ENCODE data around the gene SIRPD.
"Not testable (repeated sequence)": the region's sequence is repeated elsewhere in the genome, so short reads cannot be mapped to it uniquely, and the experiment has no call there.

Gene SIRPD

DNA sequence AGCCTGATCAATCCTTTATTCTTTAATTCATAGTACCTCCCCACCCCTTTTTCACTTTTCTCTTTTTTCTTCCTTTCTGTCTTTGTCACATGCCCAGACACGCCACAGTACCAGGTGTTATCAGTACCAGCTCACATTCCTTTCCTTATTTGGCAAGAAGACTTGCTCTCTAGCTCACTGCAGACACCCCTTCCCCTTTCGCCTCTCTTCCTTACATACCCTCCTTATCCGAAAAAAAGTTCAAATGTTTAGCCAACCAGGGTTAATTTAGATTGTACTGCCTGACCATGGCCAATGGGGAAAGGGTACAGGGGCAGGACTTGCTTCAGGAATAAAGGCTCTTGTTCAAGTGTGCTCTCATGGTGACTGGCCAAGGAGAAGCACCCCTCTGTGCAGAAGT lies 57.0 kb downstream of the SIRPD start:
- Histone ChIP-seq H3K27me3 (replicated peaks) (peaks cover 6% of the 10 kb centered on the region), H3K36me3 (replicated peaks) (no peaks in the 10 kb centered on the region), H3K4me3 (ENCODE audit: low read depth, low read length) (no peak overlapping the region), H3K27ac (no peak overlapping the region)
- TF ChIP-seq, protein P1, sequence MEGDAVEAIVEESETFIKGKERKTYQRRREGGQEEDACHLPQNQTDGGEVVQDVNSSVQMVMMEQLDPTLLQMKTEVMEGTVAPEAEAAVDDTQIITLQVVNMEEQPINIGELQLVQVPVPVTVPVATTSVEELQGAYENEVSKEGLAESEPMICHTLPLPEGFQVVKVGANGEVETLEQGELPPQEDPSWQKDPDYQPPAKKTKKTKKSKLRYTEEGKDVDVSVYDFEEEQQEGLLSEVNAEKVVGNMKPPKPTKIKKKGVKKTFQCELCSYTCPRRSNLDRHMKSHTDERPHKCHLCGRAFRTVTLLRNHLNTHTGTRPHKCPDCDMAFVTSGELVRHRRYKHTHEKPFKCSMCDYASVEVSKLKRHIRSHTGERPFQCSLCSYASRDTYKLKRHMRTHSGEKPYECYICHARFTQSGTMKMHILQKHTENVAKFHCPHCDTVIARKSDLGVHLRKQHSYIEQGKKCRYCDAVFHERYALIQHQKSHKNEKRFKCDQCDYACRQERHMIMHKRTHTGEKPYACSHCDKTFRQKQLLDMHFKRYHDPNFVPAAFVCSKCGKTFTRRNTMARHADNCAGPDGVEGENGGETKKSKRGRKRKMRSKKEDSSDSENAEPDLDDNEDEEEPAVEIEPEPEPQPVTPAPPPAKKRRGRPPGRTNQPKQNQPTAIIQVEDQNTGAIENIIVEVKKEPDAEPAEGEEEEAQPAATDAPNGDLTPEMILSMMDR (IDR thresholded peaks at IDR 0.05; ENCODE audit: low read depth, low read length, missing control alignments) = no peak
- in situ Hi-C loops (cut with HindIII; ENCODE audit: low pct_ligation_motif_present, low sequenced_read_pairs) = no loop called here
- no peak for DNase-seq

DNA sequence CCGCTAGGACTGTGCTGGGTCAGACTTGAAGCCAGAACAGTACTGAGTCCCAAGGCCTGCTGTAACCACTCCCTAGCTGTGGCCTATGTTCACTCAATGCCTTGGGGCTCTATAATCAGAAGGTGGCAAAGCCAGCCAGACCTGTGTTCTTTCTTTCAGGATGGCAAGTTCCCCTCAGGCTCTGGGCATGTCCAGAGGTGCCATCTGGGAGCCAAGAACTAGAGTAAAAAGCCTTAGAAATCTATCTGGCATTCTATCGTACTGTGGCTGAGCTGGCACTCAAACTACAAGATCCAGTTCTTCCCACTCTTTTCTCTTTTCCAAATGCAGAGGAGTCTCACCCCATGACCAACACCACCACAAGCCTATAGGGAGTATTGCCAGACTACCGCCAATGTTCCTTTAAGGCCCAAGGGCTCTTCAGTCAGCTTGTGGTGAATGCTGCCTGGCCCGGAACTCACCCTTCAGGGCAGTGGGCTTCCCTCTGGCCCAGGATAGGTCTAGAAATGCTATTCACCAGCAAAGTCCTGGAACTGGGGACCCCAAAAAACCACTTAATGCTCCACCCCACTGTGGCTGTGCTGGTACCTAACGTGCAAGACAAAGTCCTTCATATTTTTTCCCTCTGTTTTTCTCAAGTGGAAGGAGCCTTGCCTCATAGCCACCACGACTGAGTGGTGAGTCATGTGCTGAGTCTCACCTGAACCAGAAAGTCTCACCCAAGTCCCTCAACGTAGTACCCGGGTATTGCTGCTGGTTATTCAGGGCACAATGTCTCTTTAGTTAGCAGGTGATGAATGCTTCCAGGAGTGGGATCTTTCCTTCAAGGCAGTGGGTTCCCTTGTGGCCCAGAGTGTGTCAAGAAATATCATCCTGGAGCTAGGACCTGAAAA lies 57.7 kb downstream of the SIRPD start:
- in situ Hi-C loops (cut with HindIII; ENCODE audit: low pct_ligation_motif_present, low sequenced_read_pairs) = no loop called here
- Histone ChIP-seq H3K27ac (no peak overlapping the region), H3K36me3 (replicated peaks) (no peaks in the 10 kb centered on the region), H3K27me3 (replicated peaks) (peaks cover 13% of the 10 kb centered on the region), H3K4me3 (ENCODE audit: low read depth, low read length) (no peak overlapping the region)
- TF ChIP-seq, protein P1 (IDR thresholded peaks at IDR 0.05; ENCODE audit: low read depth, low read length, missing control alignments) = no peak
- DNase-seq = no peak

DNA sequence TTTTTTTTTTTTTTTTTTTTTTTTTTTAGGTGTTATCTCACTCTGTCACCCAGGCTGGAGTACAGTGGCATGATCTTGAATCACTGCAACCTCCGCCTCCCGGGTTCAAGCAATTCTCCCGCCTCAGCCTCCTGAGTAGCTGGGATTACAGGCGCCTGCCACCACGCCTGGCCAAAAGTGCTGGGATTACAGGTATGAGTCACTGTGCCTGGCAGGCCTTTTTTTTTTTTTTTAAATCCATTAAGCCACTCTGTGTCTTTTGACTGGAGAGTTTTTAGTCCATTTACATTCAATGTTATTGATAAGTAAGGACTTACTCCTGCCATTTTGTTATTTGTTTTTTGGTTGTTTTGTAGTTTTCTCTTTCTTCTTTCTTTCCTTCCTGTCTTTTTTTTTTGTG lies 60.1 kb downstream of the SIRPD start:
- H3K27ac ChIP-seq; in situ Hi-C loops (cut with HindIII; ENCODE audit: low pct_ligation_motif_present, low sequenced_read_pairs); H3K36me3 ChIP-seq (replicated peaks); H3K4me3 ChIP-seq (ENCODE audit: low read depth, low read length); DNase-seq: not testable (repeated sequence)
- peaks cover 21% of the 10 kb centered on the region for H3K27me3 ChIP-seq (replicated peaks)

DNA sequence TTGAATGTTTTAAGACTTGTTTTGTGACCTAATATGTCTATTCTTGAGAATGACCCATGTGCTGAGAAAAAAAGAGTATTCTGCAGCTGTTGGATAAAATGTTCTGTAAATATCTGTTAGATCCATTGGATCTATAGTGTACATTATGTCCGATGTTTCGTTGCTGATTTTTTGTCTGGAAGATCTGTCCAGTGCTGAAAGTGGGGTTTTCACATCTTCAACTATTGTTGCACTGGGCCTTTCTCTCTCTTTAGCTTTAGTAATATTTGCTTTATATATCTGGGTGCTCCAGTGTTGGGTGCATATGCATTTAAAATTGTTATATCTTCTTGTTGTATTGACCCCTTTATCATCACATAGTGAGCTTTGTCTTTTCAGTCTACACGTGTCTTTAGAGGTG lies 60.6 kb downstream of the SIRPD start:
- TF ChIP-seq, protein P1 (IDR thresholded peaks at IDR 0.05; ENCODE audit: low read depth, low read length, missing control alignments) = no peak
- DNase-seq = no peak
- in situ Hi-C loops (cut with HindIII; ENCODE audit: low pct_ligation_motif_present, low sequenced_read_pairs) = no loop called here
- Histone ChIP-seq H3K36me3 (replicated peaks) (no peaks in the 10 kb centered on the region), H3K27me3 (replicated peaks) (peaks cover 21% of the 10 kb centered on the region), H3K4me3 (ENCODE audit: low read depth, low read length) (no peak overlapping the region), H3K27ac (no peak overlapping the region)

DNA sequence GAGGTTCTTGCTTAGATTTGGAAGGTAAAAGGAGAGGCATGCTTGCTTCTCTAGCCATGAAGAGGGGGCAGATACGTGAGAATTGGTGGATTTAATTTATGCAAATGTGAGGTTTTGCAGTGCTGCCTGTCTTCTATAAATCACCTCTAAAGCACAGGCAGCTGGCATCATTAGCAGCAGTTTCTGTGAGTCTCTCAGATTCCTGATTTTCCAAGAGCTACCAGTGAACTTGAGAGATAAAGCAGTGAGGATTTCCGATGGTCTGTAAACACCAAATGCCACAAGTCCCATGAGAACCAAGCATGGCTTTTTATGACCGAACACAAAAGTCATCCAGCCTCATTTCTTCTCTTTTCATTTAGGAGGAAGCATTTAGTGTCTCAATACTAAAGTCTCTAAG lies 63.1 kb downstream of the SIRPD start:
- Histone ChIP-seq H3K36me3 (replicated peaks) (no peaks in the 10 kb centered on the region), H3K4me3 (ENCODE audit: low read depth, low read length) (no peak overlapping the region), H3K27ac (no peak overlapping the region), H3K27me3 (replicated peaks) (peaks cover 17% of the 10 kb centered on the region)
- TF ChIP-seq, protein P1 (IDR thresholded peaks at IDR 0.05; ENCODE audit: low read depth, low read length, missing control alignments) = no peak
- in situ Hi-C loops (cut with HindIII; ENCODE audit: low pct_ligation_motif_present, low sequenced_read_pairs) = no loop called here
- DNase-seq = no peak

DNA sequence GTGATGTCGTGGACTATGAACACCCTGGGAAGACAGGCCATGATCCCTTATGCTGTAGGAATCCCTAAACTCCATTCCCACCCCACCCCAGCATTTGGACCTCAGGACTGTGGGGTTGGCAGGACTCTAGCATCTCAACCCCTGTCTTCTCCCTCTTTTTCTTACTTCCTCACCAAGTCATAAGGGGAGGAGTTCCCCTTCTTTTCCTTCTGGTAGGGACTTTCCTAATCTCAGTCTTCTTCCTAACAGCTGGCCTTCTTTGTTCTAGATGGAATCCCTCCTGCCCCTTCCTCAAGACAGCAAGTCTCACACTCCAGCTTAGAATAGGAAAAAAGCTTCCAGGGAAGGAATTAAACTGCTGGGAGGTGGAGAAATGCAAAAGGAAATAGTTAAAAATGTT lies 64.0 kb downstream of the SIRPD start:
- TF ChIP-seq, protein P1 (IDR thresholded peaks at IDR 0.05; ENCODE audit: low read depth, low read length, missing control alignments) = no peak
- Histone ChIP-seq H3K27ac (no peak overlapping the region), H3K36me3 (replicated peaks) (no peaks in the 10 kb centered on the region), H3K27me3 (replicated peaks) (peaks cover 17% of the 10 kb centered on the region), H3K4me3 (ENCODE audit: low read depth, low read length) (no peak overlapping the region)
- in situ Hi-C loops (cut with HindIII; ENCODE audit: low pct_ligation_motif_present, low sequenced_read_pairs) = no loop called here
- DNase-seq = no peak

All from brain microvascular endothelial cell (primary cell).